ENCODE measurements around the gene ACP4.
"Not testable (repeated sequence)": the region's sequence is repeated elsewhere in the genome, so short reads cannot be mapped to it uniquely, and the experiment has no call there.

The ACP4 gene

DNA sequence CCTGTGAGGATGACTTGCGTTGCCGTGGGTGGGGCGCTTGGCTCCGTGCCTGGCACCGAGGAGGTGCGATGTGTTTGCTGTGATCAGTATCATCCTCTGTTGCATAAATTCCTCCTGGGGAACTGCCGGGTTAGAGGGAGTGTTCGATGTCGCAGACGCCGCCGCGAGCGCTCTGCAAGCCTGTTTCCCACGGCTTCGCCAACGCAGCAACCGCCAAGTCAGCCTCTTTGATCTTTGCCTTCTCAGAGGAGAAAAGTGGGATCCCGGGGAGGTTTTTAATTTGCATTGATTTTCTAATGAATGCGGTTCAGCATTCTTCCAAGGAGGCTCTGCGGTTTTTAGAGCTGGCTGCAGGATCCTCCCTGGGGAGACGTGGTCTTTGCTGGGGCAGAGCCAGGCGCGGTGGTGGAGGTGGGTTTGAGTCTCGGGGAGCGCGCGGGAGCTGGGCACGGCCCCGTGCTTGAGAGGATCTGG is 12.3 kb upstream of the ACP4 start:
- no peak for DNase-seq

GRCh38 chr19:50778906-50779430 is 11.2 kb upstream of the ACP4 start:
- no peak for DNase-seq

DNA sequence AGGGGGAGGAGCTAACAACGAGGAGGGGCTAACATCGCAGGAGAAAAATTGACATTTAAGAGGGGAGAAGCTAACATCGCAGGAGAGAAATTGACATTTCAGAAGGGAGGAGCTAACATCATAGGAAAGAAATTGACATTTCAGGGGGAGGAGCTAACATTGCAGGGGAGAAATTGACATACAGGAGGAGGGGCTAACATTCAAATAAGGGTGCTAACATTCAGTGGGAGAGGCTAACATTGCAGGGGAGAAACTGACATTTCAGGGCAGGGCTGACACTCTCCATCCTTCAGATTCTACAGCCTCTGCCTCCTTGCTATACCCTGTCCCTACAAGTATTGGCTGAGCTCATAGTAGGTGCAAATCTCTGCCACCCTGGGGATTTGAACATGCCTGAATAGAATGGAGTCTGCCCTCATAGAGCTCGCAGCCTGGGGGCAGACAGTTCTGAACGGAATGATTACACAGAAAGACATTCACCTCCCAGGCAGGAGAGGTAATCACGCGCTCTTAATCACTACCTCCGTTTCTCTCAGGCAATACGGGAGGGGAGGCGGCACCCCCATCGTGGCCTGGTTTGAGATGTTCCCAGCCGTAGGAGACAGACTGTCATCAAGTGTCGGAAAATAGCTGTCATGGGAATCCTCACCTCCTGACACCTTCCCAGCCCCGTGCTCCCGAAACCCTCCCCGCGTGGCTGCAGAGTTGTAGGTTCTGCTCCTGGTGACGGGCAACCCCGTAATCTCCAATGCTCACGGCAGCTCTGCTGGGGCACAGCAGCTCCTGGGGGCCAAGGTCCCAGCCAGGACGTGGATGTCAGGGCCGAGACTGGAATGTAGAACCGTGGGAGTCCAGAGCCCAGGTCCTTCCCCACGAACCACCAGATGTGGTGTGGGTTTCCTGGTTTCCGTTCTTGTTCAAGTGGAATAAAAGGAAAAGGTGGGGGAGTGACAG is 10.4 kb upstream of the ACP4 start:
- no peak for DNase-seq

GRCh38 chr19:50780753-50781435 is 9.3 kb upstream of the ACP4 start:
- DNase-seq, result no peak

GRCh38 chr19:50783848-50784152 is 6.4 kb upstream of the ACP4 start:
- DNase-seq, result not testable (repeated sequence)

DNA sequence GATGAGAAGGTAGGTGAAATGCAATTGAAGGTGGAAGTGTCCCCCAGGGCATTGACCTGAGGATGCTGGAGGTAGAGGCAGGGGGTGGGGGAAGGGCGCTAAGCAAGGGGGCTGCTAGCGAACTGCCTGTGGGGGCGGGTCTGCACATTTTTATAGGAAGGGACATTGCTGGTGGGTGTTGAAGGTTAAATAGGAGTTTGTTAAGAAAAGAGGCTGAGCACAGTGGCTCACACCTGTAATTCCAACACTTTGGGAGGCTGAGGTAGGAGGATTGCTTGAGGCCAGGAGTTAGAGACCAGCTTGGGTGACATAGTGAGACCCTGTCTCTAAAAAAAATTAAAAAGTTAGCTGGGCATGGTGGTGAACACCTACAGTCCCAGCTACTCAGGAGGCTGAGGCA is 5.5 kb upstream of the ACP4 start:
- no peak for DNase-seq

- DNase-seq, result no peak
Observed at GRCh38 chr19:50785329-50785728, 4.9 kb upstream of the ACP4 start.

DNA sequence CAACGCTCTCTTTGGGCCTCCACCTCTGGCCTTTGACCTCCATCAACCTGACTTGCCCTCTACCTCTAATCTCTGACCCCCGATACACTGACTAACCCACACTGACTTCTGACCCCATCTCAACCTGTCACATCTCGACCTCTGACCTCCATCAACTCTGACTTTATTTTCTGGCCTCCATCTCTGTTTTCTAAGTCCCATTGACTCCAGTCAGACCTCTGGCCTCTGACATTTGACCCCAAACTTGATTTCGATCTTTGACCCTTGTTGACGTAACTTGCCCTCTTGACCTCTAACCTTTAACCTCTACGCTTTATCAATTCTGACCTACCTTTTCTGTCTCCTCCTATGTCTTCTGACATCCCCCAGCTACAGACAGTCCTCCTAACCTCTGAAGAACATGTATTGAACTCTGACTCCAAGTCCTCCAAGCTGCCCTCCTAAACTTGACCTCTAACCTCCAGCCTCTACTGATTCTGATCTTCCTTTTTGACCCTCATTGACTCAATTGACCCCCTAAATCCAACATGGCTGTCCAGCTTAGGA is 780 bp downstream of the ACP4 start:
- no peak for DNase-seq

DNA sequence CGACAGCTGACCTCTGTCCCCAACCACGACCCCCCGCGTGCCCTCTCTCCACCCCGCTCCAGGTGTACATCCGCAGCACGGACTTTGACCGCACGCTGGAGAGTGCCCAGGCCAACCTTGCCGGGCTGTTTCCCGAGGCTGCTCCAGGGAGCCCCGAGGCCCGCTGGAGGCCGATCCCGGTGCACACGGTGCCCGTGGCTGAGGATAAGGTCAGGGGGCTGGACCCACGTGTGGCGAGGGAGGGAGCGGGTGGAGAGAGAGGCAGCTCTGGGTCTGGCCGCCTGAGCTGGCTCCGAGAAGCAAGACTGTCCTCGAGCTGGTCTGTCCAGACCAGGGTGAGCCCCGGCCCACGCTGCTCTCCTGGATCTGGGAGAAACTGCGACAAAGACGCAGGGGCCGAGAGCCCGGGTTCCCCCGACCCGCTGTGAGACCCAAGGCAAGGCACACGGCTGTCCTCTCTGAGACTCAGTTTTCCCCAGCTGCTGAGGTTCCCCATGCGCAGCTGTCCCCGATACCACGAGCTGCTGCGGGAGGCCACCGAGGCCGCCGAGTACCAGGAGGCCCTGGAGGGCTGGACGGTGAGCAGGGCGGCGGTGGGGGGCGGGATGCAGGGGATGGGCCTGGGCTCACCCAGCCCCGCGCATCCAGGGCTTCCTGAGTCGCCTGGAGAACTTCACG is 1.5 kb downstream of the ACP4 start:
- DNase-seq, result no peak

DNA sequence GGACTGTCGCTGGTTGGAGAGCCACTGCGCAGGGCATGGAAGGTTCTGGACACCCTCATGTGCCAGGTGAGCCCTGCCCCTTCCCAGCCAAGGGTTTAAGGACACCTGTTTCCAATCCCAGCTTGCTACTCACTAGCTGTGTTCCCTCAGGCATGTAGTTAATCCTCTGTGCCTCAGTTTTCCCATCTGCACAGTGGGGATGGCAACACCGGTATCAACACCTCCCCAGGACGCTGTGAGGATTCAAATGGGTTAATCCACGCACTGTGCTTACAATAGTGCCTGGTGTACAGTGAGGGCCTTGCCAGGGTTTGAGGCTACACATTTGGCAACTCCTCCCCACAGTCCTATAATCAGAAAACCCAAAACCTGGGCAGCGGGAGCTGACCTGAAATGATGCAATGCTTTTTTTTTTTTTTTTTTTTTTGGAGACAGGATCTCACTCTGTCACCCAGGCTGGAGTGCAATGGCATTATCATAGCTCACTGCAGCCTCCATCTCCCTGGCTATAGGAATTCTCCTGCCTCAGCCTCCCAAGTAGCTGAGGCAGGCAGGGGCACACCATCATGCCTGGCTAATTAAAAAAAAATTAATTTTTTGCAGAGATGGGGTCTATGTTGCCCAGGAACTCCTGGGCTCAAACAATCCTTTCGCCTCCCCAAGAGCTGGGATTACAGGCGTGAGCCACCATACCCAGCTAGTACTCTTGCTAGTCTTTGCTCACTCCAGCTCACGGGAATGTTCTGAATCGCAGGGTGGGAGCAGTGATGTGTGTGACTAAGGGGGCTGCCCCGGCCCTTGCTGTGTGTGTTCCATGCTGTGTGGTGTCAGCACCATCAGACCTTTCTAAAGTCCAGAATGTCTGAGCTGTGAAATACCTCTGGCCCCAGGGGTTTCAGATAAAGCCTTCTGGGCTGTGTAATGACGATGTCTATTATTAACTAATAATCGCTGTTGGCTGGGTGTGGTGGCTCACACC is 2.3 kb downstream of the ACP4 start:
- no peak for DNase-seq

GRCh38 chr19:50793558-50794065 is 3.4 kb downstream of the ACP4 start:
- no peak for DNase-seq

DNA sequence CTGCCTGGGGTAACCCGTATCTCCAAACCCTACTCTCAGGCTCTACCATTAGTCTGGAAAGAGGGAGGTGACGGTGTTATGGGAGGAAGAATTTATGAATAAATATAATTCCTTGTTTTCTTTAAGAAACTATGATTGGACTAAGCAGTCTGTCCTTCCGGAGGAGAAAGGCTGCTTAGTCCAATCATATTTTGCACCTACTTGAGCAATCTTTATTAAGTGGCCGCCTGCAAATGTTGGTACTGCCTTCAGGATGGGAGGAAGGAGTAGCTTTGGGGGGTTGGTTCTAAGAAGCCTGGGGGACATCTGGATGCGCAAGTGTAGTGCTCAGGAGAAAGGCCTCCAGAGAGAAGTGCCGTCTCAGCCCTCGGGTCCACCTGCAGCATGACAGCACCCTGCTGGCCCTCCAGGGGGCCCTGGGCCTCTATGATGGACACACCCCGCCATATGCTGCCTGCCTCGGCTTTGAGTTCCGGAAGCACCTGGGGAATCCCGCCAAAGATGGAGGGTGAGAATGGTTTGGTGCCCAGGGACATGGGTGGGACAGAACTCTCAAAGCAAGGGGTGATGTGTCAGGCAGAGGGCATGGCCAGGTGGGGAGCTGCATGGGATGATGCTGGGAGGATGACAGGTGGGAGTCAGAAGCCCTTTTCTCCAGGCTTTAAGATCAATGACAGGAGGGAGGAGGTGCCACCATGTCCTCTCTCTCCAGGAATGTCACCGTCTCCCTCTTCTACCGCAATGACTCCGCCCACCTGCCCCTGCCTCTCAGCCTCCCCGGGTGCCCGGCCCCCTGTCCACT is 4.1 kb downstream of the ACP4 start:
- no peak for DNase-seq

DNA sequence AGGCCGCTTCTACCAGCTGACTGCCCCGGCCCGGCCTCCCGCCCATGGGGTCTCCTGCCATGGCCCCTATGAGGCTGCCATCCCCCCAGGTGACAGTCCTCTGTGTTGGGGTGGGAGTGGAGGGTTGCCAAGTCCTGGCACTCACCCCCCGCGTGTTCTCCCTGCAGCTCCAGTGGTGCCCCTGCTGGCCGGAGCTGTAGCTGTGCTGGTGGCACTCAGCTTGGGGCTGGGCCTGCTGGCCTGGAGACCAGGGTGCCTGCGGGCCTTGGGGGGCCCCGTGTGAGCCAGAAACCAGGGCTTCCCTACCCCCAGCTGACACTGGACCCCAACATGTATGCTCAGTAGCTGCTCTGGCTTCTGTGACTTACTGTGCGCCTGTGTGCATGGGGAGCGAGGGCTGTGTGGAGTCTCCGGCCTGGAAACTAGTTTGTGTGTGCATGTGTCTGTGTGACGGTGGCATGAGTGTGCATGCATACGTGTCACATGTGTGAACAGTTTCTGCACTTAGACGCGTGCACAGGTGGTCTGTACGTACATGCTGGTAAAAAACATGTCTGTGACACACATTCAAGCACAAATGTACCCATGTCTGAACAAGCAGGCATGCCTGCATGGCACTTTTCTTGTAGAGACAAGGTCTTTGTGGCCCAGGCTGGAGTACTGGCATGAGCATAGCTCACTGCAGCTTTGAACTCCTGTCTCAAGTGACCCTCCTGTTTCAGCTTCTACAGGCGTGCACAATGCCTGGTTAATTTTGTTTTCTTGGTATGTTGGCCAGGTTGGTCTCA is 4.9 kb downstream of the ACP4 start:
- no peak for DNase-seq

GRCh38 chr19:50795664-50796073 is 5.5 kb downstream of the ACP4 start:
- no peak for DNase-seq

DNA sequence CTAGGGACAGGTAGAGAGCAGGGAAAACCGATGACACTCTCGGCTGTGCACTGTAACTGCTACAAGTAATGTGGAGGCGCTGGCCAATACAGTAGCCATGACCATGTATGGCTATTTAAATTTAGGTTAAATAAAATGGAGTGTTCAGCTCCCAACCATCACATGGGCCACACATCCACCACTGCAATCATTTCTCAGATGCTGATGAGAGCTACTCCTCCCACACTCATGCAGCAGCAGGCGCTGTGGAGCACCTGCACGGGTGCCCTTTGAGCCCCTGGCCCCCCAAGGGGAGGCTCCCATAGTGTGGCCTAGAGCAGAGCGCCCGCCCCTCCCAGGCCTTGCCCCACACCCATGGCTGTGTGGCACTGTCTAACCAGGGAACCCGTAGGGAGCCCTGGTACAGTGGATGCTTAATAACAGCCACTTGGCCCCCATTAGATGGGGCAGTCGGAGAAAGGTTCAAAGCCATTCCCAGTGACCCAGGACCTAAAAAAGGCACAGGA is 6.0 kb downstream of the ACP4 start:
- DNase-seq, result no peak

DNA sequence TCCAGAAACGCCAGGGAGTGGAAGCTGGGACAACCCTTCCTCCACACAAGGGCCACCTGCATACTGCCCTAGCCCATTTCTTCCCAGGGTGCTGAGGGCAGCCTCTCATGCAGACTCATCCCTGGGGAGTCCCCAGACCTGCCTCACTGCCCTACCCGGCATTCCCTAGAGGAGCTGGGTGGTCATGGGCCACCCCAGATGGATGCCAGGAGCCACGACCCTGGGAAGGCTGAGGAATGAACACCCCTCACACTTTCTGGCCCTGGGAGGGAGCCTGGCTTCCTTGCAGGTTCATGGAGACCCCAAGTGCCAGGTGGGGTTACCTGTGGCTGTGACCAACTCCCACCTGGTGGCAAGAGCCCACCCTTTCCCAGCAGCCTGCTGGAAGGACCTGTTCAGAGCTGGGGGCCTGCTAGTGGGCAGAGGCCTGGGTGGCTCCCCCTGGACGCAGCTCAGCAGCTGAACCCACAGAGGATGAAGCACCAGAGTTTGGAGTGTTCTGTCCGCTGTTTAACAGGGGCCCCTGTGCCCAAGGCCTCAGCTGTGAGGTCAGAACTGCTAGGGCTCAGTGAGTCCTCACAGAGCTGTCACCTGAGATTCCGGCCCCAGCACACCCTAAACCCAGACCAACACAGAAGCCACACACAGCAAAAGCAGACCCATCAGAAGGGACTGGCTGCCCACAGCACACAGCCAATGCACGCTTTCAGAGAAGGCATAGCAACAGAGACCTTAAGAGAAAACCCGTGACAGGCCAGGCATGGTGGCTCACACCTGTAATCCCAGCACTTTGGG is 6.6 kb downstream of the ACP4 start:
- no peak for DNase-seq

- DNase-seq, result no peak
Observed at GRCh38 chr19:50797429-50797780, 7.2 kb downstream of the ACP4 start.

- DNase-seq, result no peak
Observed at GRCh38 chr19:50797781-50798658, 7.8 kb downstream of the ACP4 start.
